Hepatocyte (in vitro differentiated cells): Measurements from ENCODE around the gene REM2. TPM values are rescaled to one million over a fixed set of nuclear protein-coding genes. Genes with fewer than 3 reads are reported as not detected.
"Not testable (repeated sequence)": the region's sequence is repeated elsewhere in the genome, so short reads cannot be mapped to it uniquely, and the experiment has no call there.

Experiments used
- DNase-seq: peaks from one replicate; pipeline ENCODE4 v3.0.0-alpha.2; 2016; ENCODE audit warnings: low spot score
- H2AFZ ChIP-seq: fragments of 200-600 bp; sonication (generic); 2 replicates; pipeline ENCODE4 v1.6.0; 2016; ENCODE audit warnings: antibody characterized with exemption, mild to moderate bottlenecking
- H3K27ac ChIP-seq: fragments of 200-600 bp; sonication (generic); 2 replicates; pipeline ENCODE4 v1.5.1; 2016; ENCODE audit warnings: mild to moderate bottlenecking
- H3K27me3 ChIP-seq: fragments of 200-600 bp; sonication (generic); 2 replicates; pipeline ENCODE4 v1.6.1; 2016
- H3K36me3 ChIP-seq: fragments of 200-600 bp; sonication (generic); replicated peaks from 2 replicates; pipeline ENCODE4 v1.5.1; 2016; ENCODE audit warnings: low read depth; ENCODE audit not compliant: insufficient read depth
- H3K4me1 ChIP-seq: fragments of 200-600 bp; sonication (generic); 2 replicates; pipeline ENCODE4 v1.5.1; 2016; ENCODE audit warnings: mild to moderate bottlenecking, moderate library complexity; ENCODE audit not compliant: insufficient read depth
- H3K4me2 ChIP-seq: fragments of 200-600 bp; sonication (generic); 2 replicates; pipeline ENCODE4 v1.6.0; 2016
- H3K4me3 ChIP-seq: fragments of 200-600 bp; sonication (generic); 2 replicates; pipeline ENCODE4 v1.5.1; 2016; ENCODE audit warnings: mild to moderate bottlenecking
- H3K79me2 ChIP-seq: fragments of 200-600 bp; sonication (generic); 2 replicates; pipeline ENCODE4 v1.6.0; 2017; ENCODE audit warnings: mild to moderate bottlenecking
- H3K9me2 ChIP-seq: fragments of 200-600 bp; sonication (generic); replicated peaks from 2 replicates; pipeline ENCODE4 v1.6.0; 2017; ENCODE audit warnings: mild to moderate bottlenecking; ENCODE audit not compliant: insufficient read depth
- H3K9me3 ChIP-seq: fragments of 200-600 bp; sonication (generic); 2 replicates; pipeline ENCODE4 v1.5.1; 2016; ENCODE audit warnings: low read depth, mild to moderate bottlenecking
- H4K20me1 ChIP-seq: fragments of 200-600 bp; sonication (generic); 2 replicates; pipeline ENCODE4 v1.6.0; 2016; ENCODE audit warnings: mild to moderate bottlenecking; ENCODE audit not compliant: insufficient read depth, poor library complexity, severe bottlenecking
- CTCF ChIP-seq: fragments of 200-600 bp; sonication (generic); IDR thresholded peaks from 2 replicates; pipeline ENCODE4 v1.5.1; 2016; ENCODE audit warnings: antibody characterized with exemption, mild to moderate bottlenecking; ENCODE audit not compliant: poor library complexity
- EZH2 ChIP-seq: fragments of 200-600 bp; sonication (generic); IDR thresholded peaks from 2 replicates; pipeline ENCODE4 v1.6.1; 2016; ENCODE audit warnings: antibody characterized with exemption, mild to moderate bottlenecking, borderline replicate concordance
- EZH2phosphoT487 ChIP-seq: fragments of 200-600 bp; sonication (generic); IDR thresholded peaks from one replicate; pipeline ENCODE4 v1.6.1; 2018; ENCODE audit warnings: antibody characterized with exemption, mild to moderate bottlenecking, low read depth, moderate library complexity; ENCODE audit not compliant: unreplicated experiment, severe bottlenecking
- WGBS: methylation state at CpG from one replicate; pipeline ENCODE4 v1.1.6; 2016; ENCODE audit warnings: low lambda C conversion rate; ENCODE audit errors: missing lambda C conversion rate; 5-methylcytosine and 5-hydroxymethylcytosine counted together
- polyA plus RNA-seq: library from polyadenylated mRNA; unstranded; fragments of >200 nt; fragmentation: Nextera tagmentation; extraction: Ambion mirVana; gene quantifications from 2 replicates; pipeline ENCODE4 v1.2.1, GENCODE V29; 2016
- total RNA-seq: library from RNA; depleted of rRNA; stranded (reverse); fragments of >200 nt; gene quantifications from 2 replicates; pipeline ENCODE4 v1.2.3, GENCODE V29; 2014

Gene REM2
- total and polyA plus RNA-seq, 2 experiments from 2014 or later = 1.9 to 5.5 TPM

- no peak for DNase-seq
- 94% methylated on average over 3 of the region's 3 CpGs for WGBS
- H3K4me3 ChIP-seq = no peak overlapping the region
- no peaks in the 10 kb centered on the region for H3K9me3 ChIP-seq
- H2AFZ ChIP-seq = no peak overlapping the region
- H3K36me3 ChIP-seq = no peaks in the 10 kb centered on the region
- H3K4me2 ChIP-seq = no peak overlapping the region
- no peak overlapping the region for H3K27ac ChIP-seq
- H3K27me3 ChIP-seq = no peaks in the 10 kb centered on the region
- H3K9me2 ChIP-seq = no peaks in the 10 kb centered on the region
- no peak for TF ChIP-seq EZH2
- no peak for TF ChIP-seq EZH2phosphoT487
- TF ChIP-seq CTCF = no peak
- H3K4me1 ChIP-seq = no peaks in the 10 kb centered on the region
- H3K79me2 ChIP-seq = peaks cover 47% of the 10 kb centered on the region
- H4K20me1 ChIP-seq = peaks cover 4% of the 10 kb centered on the region
Observed at GRCh38 chr14:22907429-22907828, 24.4 kb downstream of the REM2 start.

- H3K4me3 ChIP-seq = no peak overlapping the region
- 95% methylated on average over 8 of the region's 8 CpGs for WGBS
- H3K36me3 ChIP-seq = no peaks in the 10 kb centered on the region
- no peak for DNase-seq
- H3K4me1 ChIP-seq = no peaks in the 10 kb centered on the region
- H4K20me1 ChIP-seq = peaks cover 7% of the 10 kb centered on the region
- H3K9me2 ChIP-seq = no peaks in the 10 kb centered on the region
- no peaks in the 10 kb centered on the region for H3K9me3 ChIP-seq
- H3K79me2 ChIP-seq = peaks cover 59% of the 10 kb centered on the region
- H2AFZ ChIP-seq = no peak overlapping the region
- H3K27me3 ChIP-seq = no peaks in the 10 kb centered on the region
- H3K4me2 ChIP-seq = no peak overlapping the region
- H3K27ac ChIP-seq = no peak overlapping the region
- TF ChIP-seq CTCF = no peak
- TF ChIP-seq EZH2 = no peak
- TF ChIP-seq EZH2phosphoT487 = no peak
Observed at GRCh38 chr14:22908601-22909000, 25.6 kb downstream of the REM2 start.

GRCh38 chr14:22910916-22911315, 27.9 kb downstream of the REM2 start:
- no peak overlapping the region for H3K4me3 ChIP-seq
- H3K27me3 ChIP-seq = no peaks in the 10 kb centered on the region
- no peak overlapping the region for H3K4me2 ChIP-seq
- peaks cover 74% of the 10 kb centered on the region for H3K79me2 ChIP-seq
- H2AFZ ChIP-seq = no peak overlapping the region
- WGBS = 96% methylated on average over 5 of the region's 5 CpGs
- no peaks in the 10 kb centered on the region for H3K36me3 ChIP-seq
- H3K27ac ChIP-seq = no peak overlapping the region
- no peaks in the 10 kb centered on the region for H3K9me3 ChIP-seq
- peaks cover 7% of the 10 kb centered on the region for H4K20me1 ChIP-seq
- no peaks in the 10 kb centered on the region for H3K4me1 ChIP-seq
- DNase-seq = no peak
- TF ChIP-seq EZH2 (no peak), EZH2phosphoT487 (no peak), CTCF (no peak)
- no peaks in the 10 kb centered on the region for H3K9me2 ChIP-seq

- not testable (repeated sequence) for H4K20me1 ChIP-seq, H3K4me3 ChIP-seq, H3K36me3 ChIP-seq, DNase-seq, H3K27ac ChIP-seq, H3K4me1 ChIP-seq, H3K27me3 ChIP-seq, H3K4me2 ChIP-seq, H2AFZ ChIP-seq, H3K9me2 ChIP-seq, H3K9me3 ChIP-seq
- H3K79me2 ChIP-seq = peaks cover 85% of the 10 kb centered on the region
- 93% methylated on average over 4 of the region's 4 CpGs for WGBS
Observed at GRCh38 chr14:22914836-22915235, 31.8 kb downstream of the REM2 start.
